MM.1S (cell line): ENCODE measurements around the gene FAM170B.

Experiments used
- DNase-seq: peaks from one replicate; pipeline ENCODE4 v3.0.0-alpha.2; 2015
- H2AFZ ChIP-seq: fragments of 300-600 bp; sonication (generic); 2 replicates; pipeline ENCODE4 v1.6.0; 2016; ENCODE audit warnings: antibody characterized with exemption, low read length
- H3F3A ChIP-seq: fragments of 300-600 bp; sonication (generic); 2 replicates; pipeline ENCODE4 v1.6.1; 2016; ENCODE audit warnings: mild to moderate bottlenecking, antibody characterized with exemption, low read length, moderate library complexity, mixed read lengths; ENCODE audit not compliant: insufficient read depth
- H3K27ac ChIP-seq: fragments of 300-600 bp; sonication (generic); 2 replicates; pipeline ENCODE4 v1.5.1; 2016; ENCODE audit warnings: mild to moderate bottlenecking, low read length
- H3K27me3 ChIP-seq: fragments of 300-600 bp; sonication (generic); replicated peaks from 2 replicates; pipeline ENCODE4 v1.6.0; 2016; ENCODE audit warnings: low read length; ENCODE audit not compliant: insufficient read depth
- H3K36me3 ChIP-seq: fragments of 300-600 bp; sonication (generic); replicated peaks from 2 replicates; pipeline ENCODE4 v1.6.1; 2016; ENCODE audit warnings: mild to moderate bottlenecking, low read length, mixed read lengths; ENCODE audit not compliant: insufficient read depth
- H3K4me1 ChIP-seq: fragments of 300-600 bp; sonication (generic); 2 replicates; pipeline ENCODE4 v1.6.1; 2016; ENCODE audit warnings: low read length, mixed read lengths
- H3K4me2 ChIP-seq: fragments of 300-600 bp; sonication (generic); 2 replicates; pipeline ENCODE4 v1.6.0; 2016; ENCODE audit warnings: low read depth, low read length
- H3K4me3 ChIP-seq: fragments of 300-600 bp; sonication (generic); 2 replicates; pipeline ENCODE4 v1.5.1; 2016; ENCODE audit warnings: low read length, mixed read lengths
- H3K79me2 ChIP-seq: fragments of 300-600 bp; sonication (generic); 2 replicates; pipeline ENCODE4 v1.6.1; 2016; ENCODE audit warnings: mixed run types, low read length, mixed read lengths
- H3K9ac ChIP-seq: fragments of 300-600 bp; sonication (generic); 2 replicates; pipeline ENCODE4 v1.6.1; 2016; ENCODE audit warnings: low read length, mixed read lengths
- H3K9me2 ChIP-seq: fragments of 300-600 bp; sonication (generic); replicated peaks from 2 replicates; pipeline ENCODE4 v1.6.1; 2016; ENCODE audit warnings: mild to moderate bottlenecking, low read length, mixed read lengths; ENCODE audit not compliant: insufficient read depth
- H3K9me3 ChIP-seq: fragments of 300-600 bp; sonication (generic); replicated peaks from 2 replicates; pipeline ENCODE4 v1.6.1; 2016; ENCODE audit warnings: mild to moderate bottlenecking, low read length, mixed read lengths; ENCODE audit not compliant: insufficient read depth
- H4K20me1 ChIP-seq: fragments of 300-600 bp; sonication (generic); 2 replicates; pipeline ENCODE4 v1.6.1; 2016; ENCODE audit warnings: mild to moderate bottlenecking, low read length, moderate library complexity, mixed read lengths; ENCODE audit not compliant: insufficient read depth
- CTCF ChIP-seq: fragments of 300-600 bp; sonication (generic); IDR thresholded peaks from 2 replicates; pipeline ENCODE4 v1.5.1; 2016; ENCODE audit warnings: antibody characterized with exemption, low read length, mixed read lengths
- EZH2 ChIP-seq: fragments of 300-600 bp; sonication (generic); optimal IDR thresholded peaks from 2 replicates; pipeline ENCODE3; 2017; ENCODE audit warnings: low read depth, mild to moderate bottlenecking, antibody characterized with exemption, low read length, mixed read lengths
- EZH2phosphoT487 ChIP-seq: fragments of 300-600 bp; sonication (generic); IDR thresholded peaks from 2 replicates; pipeline ENCODE4 v1.6.1; 2018; ENCODE audit warnings: antibody characterized with exemption, low read length

FAM170B gene

GRCh38 chr10:49152663-49153062 lies 18.8 kb upstream of the FAM170B start:
- Histone ChIP-seq H3K4me2 (no peak overlapping the region), H3K4me1 (no peaks in the 10 kb centered on the region), H3F3A (no peaks in the 10 kb centered on the region), H3K9me3 (no peaks in the 10 kb centered on the region), H3K27me3 (no peaks in the 10 kb centered on the region), H4K20me1 (no peaks in the 10 kb centered on the region), H3K36me3 (no peaks in the 10 kb centered on the region), H3K4me3 (no peak overlapping the region), H3K79me2 (no peaks in the 10 kb centered on the region), H2AFZ (no peak overlapping the region), H3K9ac (no peak overlapping the region), H3K9me2 (no peaks in the 10 kb centered on the region), H3K27ac (no peak overlapping the region)
- TF ChIP-seq EZH2phosphoT487 (no peak), EZH2 (no peak), CTCF (no peak)
- no peak for DNase-seq

GRCh38 chr10:49152037-49152436 lies 18.2 kb upstream of the FAM170B start:
- TF ChIP-seq EZH2phosphoT487 (no peak), EZH2 (no peak), CTCF (no peak)
- Histone ChIP-seq H4K20me1 (no peaks in the 10 kb centered on the region), H3K4me1 (no peaks in the 10 kb centered on the region), H3K9me2 (no peaks in the 10 kb centered on the region), H2AFZ (no peak overlapping the region), H3K9ac (no peak overlapping the region), H3K36me3 (no peaks in the 10 kb centered on the region), H3K27me3 (no peaks in the 10 kb centered on the region), H3K79me2 (no peaks in the 10 kb centered on the region), H3K9me3 (no peaks in the 10 kb centered on the region), H3K27ac (no peak overlapping the region), H3K4me3 (no peak overlapping the region), H3K4me2 (no peak overlapping the region), H3F3A (no peaks in the 10 kb centered on the region)
- no peak for DNase-seq

- Histone ChIP-seq H3F3A (no peaks in the 10 kb centered on the region), H3K9ac (no peak overlapping the region), H3K9me2 (no peaks in the 10 kb centered on the region), H3K36me3 (no peaks in the 10 kb centered on the region), H3K79me2 (no peaks in the 10 kb centered on the region), H3K4me2 (no peak overlapping the region), H2AFZ (no peak overlapping the region), H3K4me1 (no peaks in the 10 kb centered on the region), H3K27me3 (no peaks in the 10 kb centered on the region), H3K4me3 (no peak overlapping the region), H4K20me1 (no peaks in the 10 kb centered on the region), H3K9me3 (no peaks in the 10 kb centered on the region), H3K27ac (no peak overlapping the region)
- TF ChIP-seq EZH2phosphoT487 = no peak
- no peak for TF ChIP-seq EZH2
- no peak for DNase-seq
Measured at GRCh38 chr10:49151481-49151880, 17.7 kb upstream of the FAM170B start.

GRCh38 chr10:49151025-49151445 lies 17.2 kb upstream of the FAM170B start:
- Histone ChIP-seq H3K4me1 (no peaks in the 10 kb centered on the region), H3K79me2 (no peaks in the 10 kb centered on the region), H3F3A (no peaks in the 10 kb centered on the region), H3K27me3 (no peaks in the 10 kb centered on the region), H3K4me2 (no peak overlapping the region), H3K9me3 (no peaks in the 10 kb centered on the region), H3K27ac (no peak overlapping the region), H3K9me2 (no peaks in the 10 kb centered on the region), H4K20me1 (no peaks in the 10 kb centered on the region), H3K36me3 (no peaks in the 10 kb centered on the region), H3K9ac (no peak overlapping the region), H2AFZ (no peak overlapping the region), H3K4me3 (no peak overlapping the region)
- no peak for TF ChIP-seq EZH2
- TF ChIP-seq EZH2phosphoT487 = no peak
- peak; percentile 9 for DNase-seq
